ENCODE results near the gene ARIH1.

DNA sequence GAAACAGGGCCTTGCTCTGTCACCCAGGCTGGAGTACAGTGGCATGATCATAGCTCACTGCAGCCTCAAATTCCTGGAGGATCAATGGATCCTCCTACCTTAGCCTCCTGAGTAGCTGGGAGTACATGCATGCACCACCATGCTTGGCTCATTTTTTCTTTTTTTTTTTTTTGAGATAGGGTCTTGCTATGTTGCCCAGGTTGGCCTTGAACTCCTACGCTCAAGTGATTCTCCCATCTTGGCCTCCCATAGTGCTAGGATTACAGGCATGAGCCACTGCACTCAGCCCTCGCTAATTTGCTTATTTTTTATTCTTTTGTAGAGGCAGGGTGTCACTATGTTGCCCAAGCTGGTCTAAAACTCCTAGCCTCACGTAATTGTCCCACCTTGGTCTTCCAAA, 6.0 kb upstream of the ARIH1 start:
- TF ChIP-seq CSDC2 (CRISPR knock-in tag; IDR thresholded peaks at IDR 0.05) (no peak), OSR1 (CRISPR knock-in tag; IDR thresholded peaks at IDR 0.05) (no peak), RARB (CRISPR knock-in tag; IDR thresholded peaks at IDR 0.05) (no peak)
- TF ChIP-seq, protein P1, sequence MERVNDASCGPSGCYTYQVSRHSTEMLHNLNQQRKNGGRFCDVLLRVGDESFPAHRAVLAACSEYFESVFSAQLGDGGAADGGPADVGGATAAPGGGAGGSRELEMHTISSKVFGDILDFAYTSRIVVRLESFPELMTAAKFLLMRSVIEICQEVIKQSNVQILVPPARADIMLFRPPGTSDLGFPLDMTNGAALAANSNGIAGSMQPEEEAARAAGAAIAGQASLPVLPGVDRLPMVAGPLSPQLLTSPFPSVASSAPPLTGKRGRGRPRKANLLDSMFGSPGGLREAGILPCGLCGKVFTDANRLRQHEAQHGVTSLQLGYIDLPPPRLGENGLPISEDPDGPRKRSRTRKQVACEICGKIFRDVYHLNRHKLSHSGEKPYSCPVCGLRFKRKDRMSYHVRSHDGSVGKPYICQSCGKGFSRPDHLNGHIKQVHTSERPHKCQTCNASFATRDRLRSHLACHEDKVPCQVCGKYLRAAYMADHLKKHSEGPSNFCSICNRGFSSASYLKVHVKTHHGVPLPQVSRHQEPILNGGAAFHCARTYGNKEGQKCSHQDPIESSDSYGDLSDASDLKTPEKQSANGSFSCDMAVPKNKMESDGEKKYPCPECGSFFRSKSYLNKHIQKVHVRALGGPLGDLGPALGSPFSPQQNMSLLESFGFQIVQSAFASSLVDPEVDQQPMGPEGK (CRISPR knock-in tag; IDR thresholded peaks at IDR 0.05; ENCODE audit: borderline replicate concordance) = no peak
- TF ChIP-seq, protein P2, sequence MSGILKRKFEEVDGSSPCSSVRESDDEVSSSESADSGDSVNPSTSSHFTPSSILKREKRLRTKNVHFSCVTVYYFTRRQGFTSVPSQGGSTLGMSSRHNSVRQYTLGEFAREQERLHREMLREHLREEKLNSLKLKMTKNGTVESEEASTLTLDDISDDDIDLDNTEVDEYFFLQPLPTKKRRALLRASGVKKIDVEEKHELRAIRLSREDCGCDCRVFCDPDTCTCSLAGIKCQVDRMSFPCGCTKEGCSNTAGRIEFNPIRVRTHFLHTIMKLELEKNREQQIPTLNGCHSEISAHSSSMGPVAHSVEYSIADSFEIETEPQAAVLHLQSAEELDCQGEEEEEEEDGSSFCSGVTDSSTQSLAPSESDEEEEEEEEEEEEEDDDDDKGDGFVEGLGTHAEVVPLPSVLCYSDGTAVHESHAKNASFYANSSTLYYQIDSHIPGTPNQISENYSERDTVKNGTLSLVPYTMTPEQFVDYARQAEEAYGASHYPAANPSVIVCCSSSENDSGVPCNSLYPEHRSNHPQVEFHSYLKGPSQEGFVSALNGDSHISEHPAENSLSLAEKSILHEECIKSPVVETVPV (CRISPR knock-in tag; IDR thresholded peaks at IDR 0.05) = no peak
- TF ChIP-seq, protein P3, sequence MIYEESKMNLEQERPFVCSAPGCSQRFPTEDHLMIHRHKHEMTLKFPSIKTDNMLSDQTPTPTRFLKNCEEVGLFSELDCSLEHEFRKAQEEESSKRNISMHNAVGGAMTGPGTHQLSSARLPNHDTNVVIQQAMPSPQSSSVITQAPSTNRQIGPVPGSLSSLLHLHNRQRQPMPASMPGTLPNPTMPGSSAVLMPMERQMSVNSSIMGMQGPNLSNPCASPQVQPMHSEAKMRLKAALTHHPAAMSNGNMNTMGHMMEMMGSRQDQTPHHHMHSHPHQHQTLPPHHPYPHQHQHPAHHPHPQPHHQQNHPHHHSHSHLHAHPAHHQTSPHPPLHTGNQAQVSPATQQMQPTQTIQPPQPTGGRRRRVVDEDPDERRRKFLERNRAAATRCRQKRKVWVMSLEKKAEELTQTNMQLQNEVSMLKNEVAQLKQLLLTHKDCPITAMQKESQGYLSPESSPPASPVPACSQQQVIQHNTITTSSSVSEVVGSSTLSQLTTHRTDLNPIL (CRISPR knock-in tag; IDR thresholded peaks at IDR 0.05; ENCODE audit: low read depth) = no peak
